HG02840 (cell line): ENCODE results near the gene MCRIP2.

ENCODE experiments used
- ATAC-seq: cut with Tn5 transposase; IDR thresholded peaks from one replicate; pipeline ENCODE4 v1.9.1; 2021; ENCODE audit warnings: mild to moderate bottlenecking, moderate library complexity, moderate number of reproducible peaks; ENCODE audit not compliant: unreplicated experiment, low FRiP score

Gene MCRIP2

GRCh38 chr16:631808-632358, 9.7 kb upstream of the MCRIP2 start:
- no peak for ATAC-seq

DNA sequence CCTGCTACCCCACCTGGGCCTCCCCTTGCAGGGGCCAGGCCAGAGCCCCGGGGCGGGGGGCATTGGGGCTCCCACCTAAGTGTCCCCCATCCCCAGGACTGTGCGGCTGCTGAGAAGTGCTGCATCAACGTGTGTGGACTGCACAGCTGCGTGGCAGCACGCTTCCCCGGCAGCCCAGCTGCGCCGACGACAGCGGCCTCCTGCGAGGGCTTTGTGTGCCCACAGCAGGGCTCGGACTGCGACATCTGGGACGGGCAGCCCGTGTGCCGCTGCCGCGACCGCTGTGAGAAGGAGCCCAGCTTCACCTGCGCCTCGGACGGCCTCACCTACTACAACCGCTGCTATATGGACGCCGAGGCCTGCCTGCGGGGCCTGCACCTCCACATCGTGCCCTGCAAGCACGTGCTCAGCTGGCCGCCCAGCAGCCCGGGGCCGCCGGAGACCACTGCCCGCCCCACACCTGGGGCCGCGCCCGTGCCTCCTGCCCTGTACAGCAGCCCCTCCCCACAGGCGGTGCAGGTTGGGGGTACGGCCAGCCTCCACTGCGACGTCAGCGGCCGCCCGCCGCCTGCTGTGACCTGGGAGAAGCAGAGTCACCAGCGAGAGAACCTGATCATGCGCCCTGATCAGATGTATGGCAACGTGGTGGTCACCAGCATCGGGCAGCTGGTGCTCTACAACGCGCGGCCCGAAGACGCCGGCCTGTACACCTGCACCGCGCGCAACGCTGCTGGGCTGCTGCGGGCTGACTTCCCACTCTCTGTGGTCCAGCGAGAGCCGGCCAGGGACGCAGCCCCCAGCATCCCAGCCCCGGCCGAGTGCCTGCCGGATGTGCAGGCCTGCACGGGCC, 8.9 kb upstream of the MCRIP2 start:
- no peak for ATAC-seq

DNA sequence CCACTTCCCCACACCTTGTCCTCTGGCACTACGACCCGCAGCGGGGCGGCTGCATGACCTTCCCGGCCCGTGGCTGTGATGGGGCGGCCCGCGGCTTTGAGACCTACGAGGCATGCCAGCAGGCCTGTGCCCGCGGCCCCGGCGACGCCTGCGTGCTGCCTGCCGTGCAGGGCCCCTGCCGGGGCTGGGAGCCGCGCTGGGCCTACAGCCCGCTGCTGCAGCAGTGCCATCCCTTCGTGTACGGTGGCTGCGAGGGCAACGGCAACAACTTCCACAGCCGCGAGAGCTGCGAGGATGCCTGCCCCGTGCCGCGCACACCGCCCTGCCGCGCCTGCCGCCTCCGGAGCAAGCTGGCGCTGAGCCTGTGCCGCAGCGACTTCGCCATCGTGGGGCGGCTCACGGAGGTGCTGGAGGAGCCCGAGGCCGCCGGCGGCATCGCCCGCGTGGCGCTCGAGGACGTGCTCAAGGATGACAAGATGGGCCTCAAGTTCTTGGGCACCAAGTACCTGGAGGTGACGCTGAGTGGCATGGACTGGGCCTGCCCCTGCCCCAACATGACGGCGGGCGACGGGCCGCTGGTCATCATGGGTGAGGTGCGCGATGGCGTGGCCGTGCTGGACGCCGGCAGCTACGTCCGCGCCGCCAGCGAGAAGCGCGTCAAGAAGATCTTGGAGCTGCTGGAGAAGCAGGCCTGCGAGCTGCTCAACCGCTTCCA, 8.1 kb upstream of the MCRIP2 start:
- no peak for ATAC-seq

DNA sequence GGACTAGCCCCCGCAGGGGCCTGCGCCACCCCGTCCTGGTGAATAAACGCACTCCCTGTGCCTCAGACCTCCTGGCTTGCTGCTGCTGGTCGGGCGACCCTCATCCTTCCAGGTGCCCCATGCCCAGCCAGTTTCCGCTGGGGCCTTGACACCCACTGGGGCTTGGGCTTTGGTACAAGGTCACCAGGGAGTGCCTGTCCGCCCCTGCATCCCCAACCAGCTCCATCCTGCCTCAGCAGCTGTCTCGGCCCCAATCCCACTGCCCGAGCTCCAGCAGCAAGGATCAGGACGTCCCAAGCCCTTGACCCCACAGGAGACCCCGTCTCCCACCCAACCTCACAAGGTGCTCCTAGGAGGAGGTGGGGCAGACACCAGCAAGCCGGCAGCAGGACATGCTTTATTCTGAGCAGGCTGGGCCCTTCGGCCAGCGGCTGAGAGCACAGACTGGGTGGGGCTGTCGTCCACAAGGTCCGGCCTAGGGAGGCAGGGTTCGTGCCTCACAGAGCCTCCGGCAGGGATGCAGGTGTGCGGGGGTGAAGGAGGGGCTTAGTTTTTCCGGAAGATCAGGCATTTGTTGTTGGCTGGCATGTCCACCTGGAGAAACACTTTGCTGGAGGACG, 7.5 kb upstream of the MCRIP2 start:
- no peak for ATAC-seq

DNA sequence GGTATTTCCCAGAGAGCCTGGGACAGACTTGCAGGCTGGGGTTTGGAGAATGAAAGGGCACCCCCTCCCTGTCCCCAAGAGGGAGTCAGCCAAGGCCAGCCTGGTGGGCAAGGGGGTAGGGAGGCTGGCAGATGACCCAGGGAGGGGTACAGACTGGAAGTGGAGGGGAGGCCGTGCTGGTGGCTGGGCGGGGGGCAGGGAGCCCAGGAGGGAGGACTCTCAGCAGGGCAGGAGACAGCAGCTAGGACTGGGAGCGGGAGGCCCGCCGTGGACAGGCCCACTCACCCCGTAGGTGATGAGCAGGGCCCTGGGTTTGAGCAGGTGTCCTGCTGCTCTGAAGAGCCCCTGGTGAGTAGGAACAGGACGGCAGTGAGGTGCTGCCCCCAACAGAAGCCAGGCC, 6.6 kb upstream of the MCRIP2 start:
- no peak for ATAC-seq

- peak; percentile 6 for ATAC-seq
These were observed 5.9 kb upstream of the MCRIP2 start for GRCh38 chr16:635573-636205.

GRCh38 chr16:636206-637080, 5.2 kb upstream of the MCRIP2 start, which contains the start of gene METTL26:
TSS of gene METTL26 (minus strand) at chr16:636305. CDS start at chr16:636290, 15 bp downstream.
- ATAC-seq, result peak; percentile 53

DNA sequence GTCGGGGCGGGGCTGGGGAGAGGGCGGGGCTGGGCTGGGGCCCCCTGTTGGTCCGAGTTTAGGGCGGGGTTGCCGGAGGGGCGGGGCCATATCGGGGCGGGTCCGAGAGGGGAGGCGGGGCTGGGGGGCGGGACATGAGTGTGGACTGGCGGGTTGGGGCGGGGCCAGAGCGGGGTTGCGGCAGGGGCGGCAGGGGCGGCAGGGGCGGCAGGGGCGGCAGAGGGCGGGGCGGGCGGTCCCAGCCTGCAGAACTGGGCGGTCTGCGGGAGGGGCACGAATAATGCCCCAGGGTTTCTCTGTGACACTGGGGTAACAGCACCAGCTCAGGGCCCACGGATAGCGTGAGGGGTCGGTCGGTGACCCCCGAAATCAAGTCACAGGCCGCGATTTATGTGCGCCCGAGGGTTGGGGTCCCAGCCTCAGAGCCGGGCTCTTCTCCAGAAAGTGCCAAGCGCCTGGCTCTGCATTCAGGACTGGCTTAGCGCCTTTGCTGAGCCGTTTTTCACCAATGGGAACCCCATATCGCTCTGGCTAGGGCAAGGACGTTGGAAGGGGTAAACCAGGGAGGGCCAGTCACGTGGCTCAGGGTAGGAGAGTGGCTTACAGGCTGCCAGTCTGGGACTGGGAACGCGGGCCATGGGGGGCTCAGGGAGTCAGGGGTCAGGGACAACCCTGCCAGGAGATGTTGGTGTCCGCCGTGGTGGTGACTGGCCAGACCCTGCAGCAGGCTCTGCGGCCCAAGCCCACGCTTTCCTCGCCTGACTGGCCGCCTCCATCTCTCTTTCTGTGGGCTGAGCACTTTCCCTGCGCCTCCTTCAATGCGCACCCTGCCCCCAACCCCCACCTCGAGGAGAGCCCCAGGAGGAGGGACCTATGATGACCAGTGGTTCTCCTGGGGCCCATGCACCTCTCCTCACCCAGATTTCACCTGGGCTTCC, 4.3 kb upstream of the MCRIP2 start:
- ATAC-seq, result no peak

- ATAC-seq, result no peak
These were observed 3.5 kb upstream of the MCRIP2 start for GRCh38 chr16:638034-638543.

GRCh38 chr16:638836-639235, 2.8 kb upstream of the MCRIP2 start:
- no peak for ATAC-seq

GRCh38 chr16:640614-641013, 1.0 kb upstream of the MCRIP2 start:
- no peak for ATAC-seq

DNA sequence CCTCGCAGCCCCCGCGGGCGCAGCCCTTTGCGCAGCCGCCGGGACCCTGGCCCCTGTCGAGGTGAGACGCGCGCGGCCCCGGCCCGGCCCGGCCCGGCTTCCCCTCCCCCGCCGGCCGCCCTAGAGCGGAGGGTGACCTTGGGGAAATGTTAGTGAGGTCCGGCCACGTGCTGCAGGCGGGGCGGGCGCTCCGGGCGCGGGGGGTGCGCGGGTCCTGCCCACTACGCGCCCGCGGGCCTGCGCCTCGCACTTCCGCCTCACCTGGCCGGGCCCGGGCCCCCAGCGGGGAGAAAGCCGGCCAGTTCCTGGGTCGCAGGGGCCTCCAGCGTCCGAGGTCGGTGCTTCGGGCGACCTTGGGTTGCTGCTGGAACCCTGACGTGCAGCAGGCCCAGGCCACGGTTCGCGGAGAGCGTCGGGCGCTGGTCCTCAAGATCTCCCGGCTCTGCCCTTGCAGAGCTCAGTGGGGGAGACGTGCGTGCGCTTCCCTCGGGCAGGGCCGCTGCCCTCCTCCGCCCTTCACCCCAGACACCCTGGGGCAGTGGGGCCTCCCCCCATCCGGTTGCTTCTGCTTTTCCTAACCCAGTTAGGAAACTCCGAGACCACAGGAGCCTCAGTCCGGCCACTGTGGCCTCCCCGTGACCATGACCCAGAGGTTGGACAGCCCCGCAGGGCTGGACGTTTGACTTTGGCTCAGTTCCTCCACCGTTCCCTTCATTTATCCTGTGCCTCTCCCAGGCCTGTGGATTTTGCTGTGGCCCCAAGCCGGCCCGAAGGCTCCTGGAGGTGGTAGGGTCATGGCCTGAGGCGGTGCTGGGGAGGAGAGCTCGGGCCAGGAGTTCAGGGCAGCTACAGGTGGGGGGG, 791 bp downstream of the MCRIP2 start:
- ATAC-seq, result peak; percentile 43

DNA sequence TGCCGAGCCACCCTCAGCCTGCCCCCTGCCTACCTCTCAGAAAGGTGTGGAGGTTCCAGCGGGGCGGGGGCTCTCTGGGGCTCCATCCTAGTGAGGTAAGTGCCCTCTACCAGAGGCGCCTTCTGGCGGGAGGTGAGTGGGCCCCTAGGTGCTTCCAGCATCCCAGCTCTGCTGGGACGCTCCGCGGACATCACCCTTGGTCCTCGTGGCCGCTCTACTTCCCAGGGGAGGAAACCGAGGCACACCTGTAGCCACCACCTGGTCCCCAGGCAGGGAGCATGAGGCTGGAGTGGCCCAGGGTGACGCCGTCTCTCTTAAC, 1.4 kb downstream of the MCRIP2 start:
- ATAC-seq, result no peak

DNA sequence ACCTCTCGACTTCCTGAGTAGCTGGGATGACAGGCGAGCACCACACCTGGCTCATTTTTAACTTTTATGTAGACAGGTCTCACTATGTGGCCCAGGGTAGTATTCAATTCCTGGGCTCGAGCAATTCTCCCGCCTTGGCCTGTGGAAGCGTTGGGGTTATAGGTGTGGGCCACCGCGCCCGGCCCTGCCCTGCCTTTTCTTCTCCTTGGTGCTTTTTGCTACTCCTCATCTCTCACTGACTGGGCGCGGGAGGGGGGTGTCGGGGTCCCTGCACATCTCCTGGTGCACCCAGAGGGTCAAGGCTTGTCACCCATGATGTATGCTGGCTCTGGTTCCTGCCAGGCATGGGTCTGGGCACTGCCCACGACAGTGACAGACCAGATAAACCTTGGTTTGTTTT, 2.9 kb downstream of the MCRIP2 start:
- ATAC-seq, result no peak

DNA sequence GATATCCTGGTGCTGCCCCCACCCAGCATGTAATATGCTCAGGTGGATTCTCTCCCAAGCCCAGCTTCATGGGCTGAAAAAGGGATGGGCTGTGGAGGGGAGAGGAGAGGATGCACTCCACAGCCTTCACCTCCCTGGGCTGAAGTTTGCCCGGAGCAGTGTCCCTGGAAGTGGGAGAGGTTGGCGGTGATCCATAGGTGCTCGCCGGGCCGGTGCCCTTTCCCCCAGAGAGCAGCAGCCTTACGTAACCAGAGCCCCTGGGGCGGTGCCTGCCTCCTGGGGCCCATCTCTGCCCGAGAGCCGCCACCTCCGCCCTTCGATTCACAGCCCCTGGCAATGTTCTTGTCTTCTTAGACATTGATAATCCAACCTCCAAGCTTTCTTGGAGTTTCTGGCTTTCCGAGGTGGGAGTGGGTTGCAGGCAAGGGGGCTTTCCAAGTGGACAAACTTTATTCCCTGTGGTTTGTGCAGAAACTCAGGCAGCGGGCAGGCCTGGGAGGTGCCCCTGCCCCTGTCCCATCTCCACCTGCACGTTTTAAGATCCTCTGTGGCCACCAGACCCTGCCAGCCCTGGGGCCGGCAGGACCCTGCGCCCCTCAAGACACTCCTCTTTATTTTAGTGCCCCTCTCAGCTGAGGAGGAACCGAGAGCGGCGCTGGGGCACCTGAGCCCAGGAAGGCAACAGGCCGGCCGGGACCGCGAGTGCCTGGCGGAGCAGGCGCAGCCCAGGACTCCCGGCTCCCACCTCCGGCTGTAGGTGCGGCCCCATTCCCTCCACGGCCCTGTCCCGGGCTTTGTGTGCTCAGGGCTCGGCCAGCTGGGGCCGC, 4.4 kb downstream of the MCRIP2 start:
- no peak for ATAC-seq

DNA sequence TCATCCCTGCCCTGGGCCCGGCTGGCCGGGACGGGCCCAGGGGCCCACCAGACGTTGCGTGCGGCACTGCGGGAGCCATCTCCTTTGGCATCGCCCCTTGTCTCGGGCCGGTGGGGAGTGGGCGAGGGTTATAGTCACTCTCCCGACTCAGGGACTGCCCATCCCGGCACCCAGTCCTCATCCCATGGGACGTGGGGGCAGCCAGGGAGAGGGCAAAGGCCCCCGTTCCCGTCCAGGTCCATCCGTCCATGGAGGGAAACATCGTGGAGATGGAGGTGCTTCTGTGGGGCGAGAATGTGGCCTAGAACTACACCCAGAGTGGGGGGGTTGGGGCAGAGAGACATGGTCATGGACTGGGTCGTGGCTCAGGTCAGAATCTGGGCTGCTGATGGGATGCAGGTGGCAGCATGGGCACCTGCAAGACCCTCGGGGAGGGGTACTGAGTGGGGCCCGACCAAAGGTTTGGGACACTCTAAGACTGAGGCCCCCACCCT, 5.1 kb downstream of the MCRIP2 start:
- ATAC-seq, result no peak
